ENCODE results near the gene NELFA. TPM values are rescaled to one million over a fixed set of nuclear protein-coding genes. Genes with fewer than 3 reads are reported as not detected.
"Not testable (repeated sequence)": the region's sequence is repeated elsewhere in the genome, so short reads cannot be mapped to it uniquely, and the experiment has no call there.

The NELFA gene
- total RNA-seq, 6 experiments from 2014 or later = 6.6 to 14.7 (median 8.7) TPM

DNA sequence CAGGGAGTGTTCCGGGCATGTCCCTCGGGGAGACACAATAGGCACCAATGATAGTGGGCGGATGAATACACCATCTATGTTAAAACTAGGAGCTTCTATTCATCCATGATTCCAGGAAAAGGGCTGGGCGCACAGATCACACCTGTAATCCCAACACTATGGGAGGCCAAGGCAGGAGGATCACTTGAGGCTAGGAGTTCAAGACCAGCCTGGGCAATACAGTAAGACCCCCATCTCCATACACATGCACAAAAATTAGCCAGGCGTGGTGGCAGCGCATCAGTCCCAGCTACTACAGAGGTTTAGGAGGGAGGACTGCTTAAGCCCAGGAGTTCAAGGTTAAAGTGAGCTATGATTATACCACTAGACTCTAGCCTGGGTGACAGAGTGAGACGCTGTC is 2.4 kb downstream of the NELFA start:
- no peak overlapping the region for H3K27ac ChIP-seq
- no peak for ATAC-seq
- intact Hi-C loops (cut with DNase I) = no loop called here
- peaks cover 0 to 14% (median 2%) of the 10 kb centered on the region in 4 donors for H3K4me1 ChIP-seq
- no peak for DNase-seq
- peaks cover 0 to 5% (median 0%) of the 10 kb centered on the region in 4 donors for H3K36me3 ChIP-seq
- no peak overlapping the region for H3K4me3 ChIP-seq
- TF ChIP-seq, protein P1, sequence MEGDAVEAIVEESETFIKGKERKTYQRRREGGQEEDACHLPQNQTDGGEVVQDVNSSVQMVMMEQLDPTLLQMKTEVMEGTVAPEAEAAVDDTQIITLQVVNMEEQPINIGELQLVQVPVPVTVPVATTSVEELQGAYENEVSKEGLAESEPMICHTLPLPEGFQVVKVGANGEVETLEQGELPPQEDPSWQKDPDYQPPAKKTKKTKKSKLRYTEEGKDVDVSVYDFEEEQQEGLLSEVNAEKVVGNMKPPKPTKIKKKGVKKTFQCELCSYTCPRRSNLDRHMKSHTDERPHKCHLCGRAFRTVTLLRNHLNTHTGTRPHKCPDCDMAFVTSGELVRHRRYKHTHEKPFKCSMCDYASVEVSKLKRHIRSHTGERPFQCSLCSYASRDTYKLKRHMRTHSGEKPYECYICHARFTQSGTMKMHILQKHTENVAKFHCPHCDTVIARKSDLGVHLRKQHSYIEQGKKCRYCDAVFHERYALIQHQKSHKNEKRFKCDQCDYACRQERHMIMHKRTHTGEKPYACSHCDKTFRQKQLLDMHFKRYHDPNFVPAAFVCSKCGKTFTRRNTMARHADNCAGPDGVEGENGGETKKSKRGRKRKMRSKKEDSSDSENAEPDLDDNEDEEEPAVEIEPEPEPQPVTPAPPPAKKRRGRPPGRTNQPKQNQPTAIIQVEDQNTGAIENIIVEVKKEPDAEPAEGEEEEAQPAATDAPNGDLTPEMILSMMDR (IDR thresholded peaks at IDR 0.05) = no peak
- TF ChIP-seq POLR2A (IDR thresholded peaks at IDR 0.05) = no peak
- no peaks in the 10 kb centered on the region for H3K9me3 ChIP-seq
- no peaks in the 10 kb centered on the region for H3K27me3 ChIP-seq
- 93% methylated on average over 6 of the region's 7 CpGs for WGBS (ENCODE audit: insufficient coverage, low coverage, low lambda C conversion rate, missing lambda C conversion rate)

- WGBS (ENCODE audit: insufficient coverage, low coverage, low lambda C conversion rate, missing lambda C conversion rate) = 100% methylated on average over 2 of the region's 2 CpGs
These were observed 5.4 kb downstream of the NELFA start for GRCh38 chr4:2003361-2003760.

GRCh38 chr4:1999308-1999707 is 9.5 kb downstream of the NELFA start:
- H3K36me3 ChIP-seq; H3K4me3 ChIP-seq; intact Hi-C loops (cut with DNase I); DNase-seq; H3K4me1 ChIP-seq; ATAC-seq; H3K27me3 ChIP-seq; H3K27ac ChIP-seq; H3K9me3 ChIP-seq: not testable (repeated sequence)
- 62% methylated on average over 3 of the region's 4 CpGs for WGBS (ENCODE audit: insufficient coverage, low coverage, low lambda C conversion rate, missing lambda C conversion rate)

More at GRCh38 chr4:2003361-2003760, 5.4 kb downstream of the NELFA start:
- intact Hi-C loops (cut with DNase I); H3K36me3 ChIP-seq; H3K27me3 ChIP-seq; H3K9me3 ChIP-seq; ATAC-seq; H3K4me3 ChIP-seq; DNase-seq; H3K4me1 ChIP-seq; H3K27ac ChIP-seq: not testable (repeated sequence)

- ATAC-seq = no peak
- WGBS (ENCODE audit: insufficient coverage, low coverage, low lambda C conversion rate, missing lambda C conversion rate) = 88% methylated on average over 7 of the region's 7 CpGs
- intact Hi-C loops (cut with DNase I) = no loop called here
- TF ChIP-seq, protein P1 (IDR thresholded peaks at IDR 0.05) = no peak
- no peak for TF ChIP-seq POLR2A (IDR thresholded peaks at IDR 0.05)
- Histone ChIP-seq H3K9me3 (no peaks in the 10 kb centered on the region), H3K27ac (no peak overlapping the region), H3K4me3 (no peak overlapping the region), H3K27me3 (no peaks in the 10 kb centered on the region), H3K36me3 (peaks cover 0 to 2% (median 0%) of the 10 kb centered on the region in 4 donors), H3K4me1 (no peaks in the 10 kb centered on the region)
- DNase-seq = no peak
These were observed 10.5 kb downstream of the NELFA start for GRCh38 chr4:1998296-1998695.

- Histone ChIP-seq H3K27ac (no peak overlapping the region), H3K4me3 (no peak overlapping the region), H3K4me1 (no peaks in the 10 kb centered on the region), H3K36me3 (no peaks in the 10 kb centered on the region), H3K9me3 (no peaks in the 10 kb centered on the region), H3K27me3 (no peaks in the 10 kb centered on the region)
- DNase-seq (no peak), ATAC-seq (no peak)
- intact Hi-C loops (cut with DNase I) = no loop called here
- TF ChIP-seq POLR2A (IDR thresholded peaks at IDR 0.05) = no peak
- TF ChIP-seq, protein P1 (IDR thresholded peaks at IDR 0.05) = no peak
- WGBS (ENCODE audit: insufficient coverage, low coverage, low lambda C conversion rate, missing lambda C conversion rate) = 92% methylated on average over 2 of the region's 4 CpGs
These were observed 11.1 kb downstream of the NELFA start for GRCh38 chr4:1997712-1998111.

Data from right lobe of liver (tissue), 6 donors.